NCI-H187 treated with DMSO at 0.1 percent for 48 hours (cell line): ENCODE results near the gene HAND1.
A peak's percentile ranks its signal among the peaks of the same experiment; 100 is the strongest.

Experiments
- DNase-seq: peaks from one replicate; lab custom pipeline; 2025; lab: John Stamatoyannopoulos, UW

HAND1 gene

DNA sequence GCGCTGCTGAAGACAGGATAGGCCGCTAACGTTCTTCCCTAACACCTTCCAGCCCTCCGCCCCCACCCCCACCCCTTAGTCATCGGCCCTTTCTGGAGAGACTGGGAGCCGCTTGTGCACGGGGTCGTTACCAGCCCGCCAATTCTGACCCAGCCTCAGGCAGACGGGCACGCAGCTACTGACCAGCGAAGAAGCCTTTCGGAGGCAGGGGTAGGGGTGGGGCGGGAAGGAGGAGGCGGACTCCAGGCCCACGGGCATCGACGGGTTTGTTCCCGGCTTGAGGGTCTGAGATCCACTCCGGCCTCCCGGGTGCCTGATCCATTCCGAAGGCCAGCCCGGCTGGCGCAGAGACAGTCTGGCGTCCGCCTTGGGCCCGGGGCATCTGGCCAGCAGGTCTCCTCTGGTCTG lies 729 bp upstream of the HAND1 start:
- no peak for DNase-seq

- no peak for DNase-seq
Observed at GRCh38 chr5:154477382-154478223, 424 bp downstream of the HAND1 start.

- no peak for DNase-seq
Observed at GRCh38 chr5:154476354-154477205, 1.4 kb downstream of the HAND1 start.

DNA sequence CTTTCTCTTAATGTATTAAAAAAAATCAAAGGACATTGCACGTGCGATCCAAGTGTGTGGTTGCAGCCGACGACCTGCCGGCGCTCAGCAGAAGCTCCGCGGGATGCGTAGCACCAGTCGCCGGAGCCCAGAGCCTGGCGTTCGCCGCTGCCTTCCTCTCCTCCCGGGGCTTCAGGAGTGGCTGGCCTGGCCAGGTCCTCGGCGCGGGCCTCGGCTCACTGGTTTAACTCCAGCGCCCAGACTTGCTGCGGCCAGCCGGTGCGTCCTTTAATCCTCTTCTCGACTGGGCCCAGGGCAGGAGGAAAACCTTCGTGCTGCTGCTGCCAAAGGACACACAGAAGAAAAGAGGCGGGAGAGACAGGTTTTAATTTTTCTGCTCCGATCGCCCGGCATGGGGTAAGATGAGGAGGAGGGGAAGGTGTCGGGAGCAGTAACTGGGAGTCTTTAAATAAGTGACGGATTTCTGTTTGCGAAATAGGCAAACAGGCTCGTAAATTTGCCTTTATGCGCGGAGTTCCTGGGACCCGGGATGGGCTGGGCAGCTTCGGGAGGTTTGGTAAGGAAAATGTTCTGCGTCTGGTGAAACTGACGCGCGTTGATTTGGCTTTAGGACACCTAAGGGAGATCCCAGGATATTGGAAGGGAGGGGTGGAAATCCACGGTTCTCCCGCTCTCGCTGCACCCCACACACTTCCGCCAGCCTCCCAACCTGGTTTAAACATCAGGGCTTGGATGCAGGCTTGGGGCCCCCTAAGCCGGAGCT lies 2.3 kb downstream of the HAND1 start:
- DNase-seq, result no peak

DNA sequence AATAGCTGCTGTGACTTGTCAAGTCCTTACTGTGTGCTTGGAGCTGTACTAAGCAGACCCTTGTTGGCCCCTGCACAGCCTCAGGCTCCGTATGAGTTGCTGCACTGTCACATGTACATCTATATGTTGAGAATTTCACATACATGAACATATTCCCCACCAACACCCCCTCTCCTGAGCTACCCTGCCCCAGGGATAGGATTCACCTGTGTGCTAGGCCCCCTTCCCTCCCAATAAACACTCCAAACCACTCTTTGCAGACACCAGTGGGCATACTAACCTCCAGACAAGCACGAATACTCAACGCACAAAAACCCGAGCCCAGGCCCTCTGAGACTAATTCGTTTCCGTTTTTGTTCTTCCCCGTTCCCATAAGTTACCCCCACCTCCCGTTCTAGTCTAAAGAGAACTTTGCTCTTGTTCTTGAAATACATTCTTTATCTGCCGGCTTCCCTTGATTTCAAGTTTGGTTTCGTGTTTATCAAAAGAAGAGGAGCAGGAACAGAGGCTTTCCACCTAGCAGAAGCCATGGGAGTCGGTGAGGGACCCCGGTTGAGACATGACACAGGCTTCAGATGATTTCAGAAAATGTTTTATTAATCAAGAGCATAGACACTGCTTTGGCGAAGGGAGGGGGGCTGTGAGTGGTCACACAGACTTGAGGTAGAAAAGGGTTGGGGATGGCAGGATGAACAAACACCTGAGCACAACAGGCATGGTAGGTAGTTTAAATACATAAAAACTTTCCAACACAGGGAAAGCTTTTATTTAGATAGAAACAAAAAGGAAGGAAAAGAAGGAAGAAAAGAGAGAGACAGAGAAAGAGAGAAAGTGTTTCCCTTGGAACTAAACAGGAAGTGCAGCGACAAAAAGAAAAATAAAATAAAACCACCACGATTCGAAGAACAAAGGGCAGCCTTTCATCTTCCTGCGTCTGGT lies 3.4 kb downstream of the HAND1 start:
- DNase-seq, result no peak

GRCh38 chr5:154473581-154474283 lies 4.3 kb downstream of the HAND1 start:
- DNase-seq, result no peak

DNA sequence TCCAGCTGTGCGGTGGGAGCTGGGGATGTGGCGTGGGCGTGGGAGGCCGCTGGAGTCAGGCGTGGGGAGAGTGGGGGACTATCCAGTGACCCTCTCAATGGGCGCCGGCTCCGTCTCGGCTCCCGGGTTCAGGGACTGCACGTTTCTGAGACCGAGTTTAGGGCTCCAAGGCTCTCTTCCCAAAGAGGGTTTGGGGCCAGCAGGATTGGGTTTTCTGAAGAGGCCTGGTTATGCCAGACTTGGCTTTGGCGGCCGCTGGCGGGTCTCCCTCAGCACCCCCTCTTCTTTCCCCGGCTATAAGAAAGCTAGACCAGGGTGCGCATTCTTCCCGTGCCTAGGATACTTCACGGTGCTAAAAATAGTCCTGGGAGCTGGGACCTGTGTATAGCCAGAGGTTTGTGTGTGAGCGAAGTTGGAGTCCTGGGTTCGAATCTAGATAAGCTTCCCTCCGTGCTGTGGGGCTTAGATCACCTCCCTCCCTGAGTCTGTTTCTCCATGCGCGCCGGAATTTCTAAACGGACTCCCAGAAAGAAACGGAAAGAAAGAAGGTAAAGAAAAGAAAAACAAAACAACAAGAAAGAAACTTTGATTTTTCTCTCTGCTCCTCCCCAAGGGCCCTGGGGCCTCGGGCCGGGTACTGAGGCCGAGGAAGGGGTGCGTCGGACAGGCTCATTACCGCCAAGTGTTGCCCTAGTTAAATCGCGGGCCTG lies 5.0 kb downstream of the HAND1 start:
- DNase-seq, result no peak

DNA sequence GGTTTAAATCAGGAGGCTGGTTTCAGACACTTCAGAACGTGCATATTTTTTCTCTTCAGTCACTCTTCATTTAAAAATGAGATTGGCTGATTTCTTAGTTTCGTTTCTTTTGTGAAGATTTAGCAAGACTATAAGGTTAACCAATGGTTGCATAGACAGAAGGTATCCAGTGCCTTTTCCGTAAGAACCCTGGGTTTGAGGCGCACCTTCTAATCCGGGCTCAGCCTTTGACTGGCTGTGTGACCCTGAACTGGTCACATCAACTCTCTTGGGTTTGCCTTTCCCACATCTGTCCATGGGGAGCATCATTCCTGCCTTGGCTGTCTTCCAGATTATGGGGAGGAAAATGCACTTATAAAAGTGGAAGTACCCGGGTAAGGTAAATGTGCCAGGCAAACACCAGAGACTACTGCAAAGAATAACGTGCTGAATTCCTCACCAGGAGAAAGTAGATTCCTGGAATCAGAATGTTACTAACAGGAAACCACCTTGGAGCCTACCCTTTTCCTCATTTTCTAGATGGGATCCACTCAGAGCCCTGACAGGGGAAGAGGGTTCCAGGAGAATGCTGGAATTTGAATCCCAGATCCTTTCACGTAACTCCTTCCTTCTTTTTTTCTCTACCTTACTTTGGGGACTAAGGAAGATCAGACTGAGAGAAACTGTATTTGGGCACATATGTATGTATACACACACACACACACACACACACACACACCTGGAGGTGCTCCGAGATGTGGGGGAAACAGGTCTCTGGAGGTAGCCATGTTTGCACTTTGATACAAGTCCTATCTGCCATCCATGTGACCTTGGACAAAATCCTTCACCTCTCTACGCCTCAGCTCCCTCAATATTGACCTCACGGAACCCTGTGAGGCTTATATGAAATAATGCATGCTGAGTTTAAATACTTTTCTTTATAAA lies 6.8 kb downstream of the HAND1 start:
- no peak for DNase-seq

GRCh38 chr5:154470137-154470536 lies 7.9 kb downstream of the HAND1 start:
- DNase-seq, result no peak

DNA sequence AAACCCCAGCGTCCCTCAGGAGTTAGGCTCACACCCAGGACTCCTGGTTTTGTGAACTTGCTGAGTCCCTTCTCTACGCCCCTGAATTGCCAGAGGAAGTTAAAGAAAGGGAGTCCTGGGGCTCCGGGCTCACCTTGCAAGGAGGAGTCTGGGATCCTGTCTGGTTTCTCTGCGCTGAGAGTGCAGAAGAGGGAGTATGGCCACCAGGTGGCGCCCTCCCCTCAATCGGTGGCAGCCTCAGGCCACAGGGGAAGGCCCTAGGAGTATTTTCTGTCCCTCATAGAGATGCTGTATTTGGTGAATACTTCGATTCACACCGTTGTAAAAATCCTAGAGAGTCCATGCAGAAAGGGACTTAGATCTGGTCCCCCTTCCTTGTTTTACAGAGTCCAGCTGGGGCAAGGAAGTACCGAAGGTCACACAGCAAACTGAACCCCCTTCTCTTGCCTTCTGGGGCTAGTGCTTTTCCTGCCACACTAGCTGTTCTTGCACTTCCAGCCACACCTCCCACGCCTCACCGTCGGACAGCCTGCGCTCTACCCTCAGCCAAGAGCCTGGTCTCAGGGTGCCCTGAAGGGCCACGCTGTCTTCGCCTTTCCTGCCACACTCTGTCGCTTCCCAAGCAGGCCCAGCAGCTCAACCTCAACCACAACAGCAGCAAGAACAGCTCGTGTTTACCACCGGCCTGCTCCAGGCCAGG lies 10.2 kb downstream of the HAND1 start:
- no peak for DNase-seq

GRCh38 chr5:154466671-154467070 lies 11.4 kb downstream of the HAND1 start:
- DNase-seq, result no peak

DNA sequence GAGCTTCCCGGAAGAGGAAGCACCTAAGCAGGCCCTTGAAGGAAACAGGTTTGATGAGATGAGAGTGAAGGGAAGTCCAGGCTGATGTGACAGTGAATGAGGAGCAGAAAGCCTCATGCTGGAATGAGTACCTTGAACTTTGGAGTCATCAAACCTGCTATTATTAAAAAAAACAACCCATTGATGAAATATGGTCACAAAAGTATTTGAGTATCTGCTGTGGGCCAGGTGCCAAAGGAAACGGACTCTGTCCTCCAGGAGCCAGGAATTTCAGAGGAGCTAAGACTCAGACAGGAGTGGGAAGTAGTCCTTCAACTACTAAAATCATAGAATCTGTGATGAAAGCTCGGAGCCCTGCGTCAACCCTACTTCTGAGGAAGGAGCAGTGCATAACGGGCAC lies 11.9 kb downstream of the HAND1 start:
- no peak for DNase-seq

DNA sequence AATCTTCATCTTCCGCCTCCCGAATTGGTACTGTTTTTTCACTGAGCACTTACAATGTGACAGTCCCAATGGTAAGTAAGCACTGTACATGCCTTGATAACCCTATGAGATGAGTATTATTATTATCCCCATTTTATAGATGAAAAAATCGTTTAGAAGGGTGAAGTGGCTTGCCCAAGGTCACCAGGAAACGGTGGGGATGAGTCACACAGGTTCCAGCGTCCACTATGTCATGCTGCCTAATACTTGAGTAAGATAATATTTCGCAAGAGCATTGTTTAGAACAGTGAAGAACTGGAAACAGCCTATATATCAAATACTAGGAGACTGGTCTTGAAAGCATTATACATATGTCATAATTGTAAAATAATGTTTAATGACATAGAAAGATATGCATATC lies 12.9 kb downstream of the HAND1 start:
- no peak for DNase-seq

GRCh38 chr5:154464438-154464837 lies 13.6 kb downstream of the HAND1 start:
- DNase-seq, result no peak

DNA sequence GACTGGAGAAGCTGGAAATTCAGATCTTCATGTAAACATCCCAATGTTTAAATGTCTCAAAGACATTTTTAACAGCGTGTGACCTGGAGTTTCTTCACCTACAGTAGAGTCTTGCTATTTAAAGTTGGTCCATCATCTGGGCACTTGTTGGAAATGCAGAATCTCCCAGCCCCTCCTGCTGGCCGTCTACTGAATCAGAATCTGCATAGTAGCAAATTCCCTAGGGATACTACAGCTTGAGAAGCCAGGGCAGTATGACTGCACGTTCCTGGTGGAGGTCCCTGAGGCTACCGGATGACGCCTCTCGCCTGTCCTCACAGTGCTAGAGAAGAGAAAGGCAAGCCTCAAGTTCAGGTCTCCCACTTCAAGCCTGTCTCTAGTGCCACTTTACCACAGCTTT lies 16.5 kb downstream of the HAND1 start:
- DNase-seq, result peak; percentile 22

DNA sequence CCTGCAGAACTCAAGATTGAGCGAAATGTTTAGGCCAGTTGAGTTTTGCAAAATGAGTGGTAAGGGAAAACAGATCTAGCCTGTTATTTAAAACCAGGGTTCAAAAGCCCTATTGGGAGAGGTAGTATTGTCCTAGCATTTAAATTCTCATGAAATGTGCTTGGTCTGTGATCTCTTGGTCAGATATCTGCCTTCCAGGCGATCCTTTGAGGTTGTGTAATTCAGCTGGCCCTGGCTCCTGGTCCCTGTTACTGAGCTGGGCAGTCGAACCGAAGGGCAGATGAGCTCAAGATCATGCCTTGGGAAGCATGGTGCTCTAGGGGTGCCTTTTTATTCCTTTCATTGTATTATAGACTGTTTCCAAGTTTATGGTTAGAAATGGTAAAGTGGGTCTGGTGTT lies 17.9 kb downstream of the HAND1 start:
- DNase-seq, result no peak

- no peak for DNase-seq
Observed at GRCh38 chr5:154459015-154459414, 19.0 kb downstream of the HAND1 start.

DNA sequence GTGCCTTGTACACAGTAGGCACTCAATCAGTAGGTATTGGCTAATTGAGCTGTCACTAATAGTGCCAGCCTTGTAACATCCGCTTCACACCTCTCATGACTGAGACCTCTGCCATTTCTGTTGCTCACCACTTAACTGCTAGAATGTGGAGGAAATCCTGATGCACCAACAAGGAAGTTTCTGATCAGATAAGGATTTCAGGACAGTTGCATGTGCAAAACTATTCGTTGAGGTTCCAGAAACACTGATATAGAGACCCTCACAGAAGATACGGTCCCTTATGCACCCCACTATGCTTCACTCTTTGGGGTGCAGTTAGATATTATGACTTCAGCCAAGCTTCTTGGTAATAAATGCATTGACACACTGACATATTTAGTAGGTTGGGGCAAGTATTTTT lies 21.5 kb downstream of the HAND1 start:
- no peak for DNase-seq
